Naive thymus-derived CD4-positive, alpha-beta T cell (primary cell): ENCODE data around the gene KDELR3. TPM values are rescaled to one million over a fixed set of nuclear protein-coding genes. Genes with fewer than 3 reads are reported as not detected.

Experiments
- ATAC-seq: fragments of 150-1000 bp; cut with Tn5 transposase; 2 replicates; pipeline ENCODE4 v1.10.0; 2021; ENCODE audit warnings: mild to moderate bottlenecking, moderate library complexity
- CTCF ChIA-PET: fragments of 350-600 bp; sonication (Branson Sonifier 250); formaldehyde crosslinking; loops from one replicate; lab custom pipeline; 2021; ENCODE audit warnings: antibody characterized with exemption; lab: Charles Lee
- POLR2A ChIA-PET: fragments of 350-600 bp; sonication (Branson Sonifier 250); formaldehyde crosslinking; loops from one replicate; lab custom pipeline; 2021; ENCODE audit warnings: antibody characterized with exemption, inconsistent platforms; lab: Charles Lee
- DNase-seq, 9 donors: peaks; one replicate each; pipeline versions ENCODE4 v3.0.0 to v3.0.0-alpha.2; 2020 to 2022; ENCODE audit warnings: mixed read lengths in 1 of 9
- H3K27ac ChIP-seq: one replicate; pipeline ENCODE4 v1.7.0; 2013; ENCODE audit warnings: mild to moderate bottlenecking, low read depth, low read length, moderate library complexity
- H3K27me3 ChIP-seq, 2 donors: one replicate each; pipeline ENCODE4 v1.7.0; 2013; ENCODE audit warnings: low read length in 2 of 2, mild to moderate bottlenecking in 2 of 2, moderate library complexity in 2 of 2; ENCODE audit not compliant: control insufficient read depth in 2 of 2, insufficient read depth in 2 of 2
- H3K36me3 ChIP-seq, 3 experiments: 1 replicate in 2 of 3; 2 replicates in 1 of 3; pipeline ENCODE4 v1.7.0; 2013; ENCODE audit warnings: low read length in 3 of 3, mild to moderate bottlenecking in 3 of 3, moderate library complexity in 1 of 3; ENCODE audit not compliant: insufficient read depth in 3 of 3, control insufficient read depth in 2 of 3
- H3K4me1 ChIP-seq, 2 donors: one replicate each; pipeline ENCODE4 v1.7.0; 2013; ENCODE audit warnings: low read length in 2 of 2, mild to moderate bottlenecking in 2 of 2, moderate library complexity in 1 of 2; ENCODE audit not compliant: control insufficient read depth in 2 of 2, insufficient read depth in 2 of 2
- H3K4me3 ChIP-seq: 2 replicates; pipeline ENCODE4 v1.7.0; 2013; ENCODE audit warnings: mild to moderate bottlenecking, low read length
- H3K9me3 ChIP-seq, 3 experiments: 1 replicate in 2 of 3; 2 replicates in 1 of 3; pipeline ENCODE4 v1.7.0; 2013; ENCODE audit warnings: low read length in 3 of 3; ENCODE audit not compliant: control insufficient read depth in 2 of 3
- H3K27ac Mint-ChIP-seq, 9 donors: one replicate each; pipeline ENCODE4 v1.8.0; 2020 to 2022; ENCODE audit warnings: mixed read lengths in 9 of 9, mild to moderate bottlenecking in 8 of 9, moderate library complexity in 5 of 9, inconsistent platforms in 2 of 9
- H3K27me3 Mint-ChIP-seq, 5 donors: one replicate each; pipeline ENCODE4 v1.8.0; 2021 to 2022; ENCODE audit warnings: mixed read lengths in 5 of 5, mild to moderate bottlenecking in 1 of 5
- H3K36me3 Mint-ChIP-seq, 5 donors: one replicate each; pipeline ENCODE4 v1.8.0; 2020 to 2022; ENCODE audit warnings: mixed read lengths in 5 of 5, mild to moderate bottlenecking in 3 of 5, inconsistent platforms in 1 of 5
- H3K4me1 Mint-ChIP-seq, 7 donors: one replicate each; pipeline ENCODE4 v1.8.0; 2020 to 2022; ENCODE audit warnings: mixed read lengths in 7 of 7, mild to moderate bottlenecking in 3 of 7, inconsistent platforms in 1 of 7
- H3K4me3 Mint-ChIP-seq, 10 donors: one replicate each; pipeline ENCODE4 v1.8.0; 2020 to 2022; ENCODE audit warnings: mild to moderate bottlenecking in 10 of 10, mixed read lengths in 10 of 10, moderate library complexity in 6 of 10, inconsistent platforms in 2 of 10
- H3K9me3 Mint-ChIP-seq, 11 donors: one replicate each; pipeline ENCODE4 v1.8.0; 2020 to 2022; ENCODE audit warnings: mixed read lengths in 11 of 11, mild to moderate bottlenecking in 4 of 11, inconsistent platforms in 1 of 11, moderate library complexity in 1 of 11
- intact Hi-C, 2 donors: fragments of 100-400 bp; cut with micrococcal nuclease; formaldehyde crosslinking; loops; one replicate each; pipeline ENCODE4 v1.15.1; 2023
- polyA plus RNA-seq, 2 donors: library from polyadenylated mRNA; unstranded; fragments of 300-500 nt; fragmentation: Illumina TruSeq; gene quantifications; one replicate each; pipeline ENCODE4 v1.2.3, GENCODE V29; 2021
- total RNA-seq, 6 experiments: library from RNA in 5 of 6; stranded (reverse) in 5 of 6; gene quantifications; 1 replicate in 5 of 6; 2 replicates in 1 of 6; pipeline ENCODE4 v1.2.3 and lab custom pipeline; 2021 to 2026

Gene KDELR3
- total and polyA plus RNA-seq, 7 experiments from 2014 or later: 0.80 TPM; not detected in 6

- intact Hi-C loops: no loop called here
- POLR2A ChIA-PET: no interaction called here
- Histone ChIP-seq H3K4me1 (no peaks in the 10 kb centered on the region), H3K9me3 (no peaks in the 10 kb centered on the region), H3K36me3 (no peaks in the 10 kb centered on the region), H3K27me3 (no peaks in the 10 kb centered on the region), H3K4me3 (no peak overlapping the region), H3K27ac (no peak overlapping the region)
- H3K4me1 Mint-ChIP-seq: no peaks in the 10 kb centered on the region
- no peaks in the 10 kb centered on the region for H3K9me3 Mint-ChIP-seq
- CTCF ChIA-PET: no interaction called here
- ATAC-seq: no peak
- no peak overlapping the region for H3K27ac Mint-ChIP-seq
- no peak overlapping the region for H3K4me3 Mint-ChIP-seq
- DNase-seq: no peak
- H3K27me3 Mint-ChIP-seq: peaks cover 0 to 4% (median 0%) of the 10 kb centered on the region in 5 donors
- H3K36me3 Mint-ChIP-seq: no peaks in the 10 kb centered on the region
Observed at GRCh38 chr22:38436629-38437395, 31.1 kb upstream of the KDELR3 start.

- Mint-ChIP-seq H3K4me3 (no peak overlapping the region), H3K36me3 (no peaks in the 10 kb centered on the region), H3K27me3 (peaks cover 0 to 5% (median 0%) of the 10 kb centered on the region in 5 donors), H3K27ac (no peak overlapping the region), H3K4me1 (no peaks in the 10 kb centered on the region), H3K9me3 (no peaks in the 10 kb centered on the region)
- H3K4me1 ChIP-seq: no peaks in the 10 kb centered on the region
- ATAC-seq: no peak
- ChIA-PET CTCF (no interaction called here), POLR2A (no interaction called here)
- no peaks in the 10 kb centered on the region for H3K27me3 ChIP-seq
- H3K36me3 ChIP-seq: no peaks in the 10 kb centered on the region
- no peaks in the 10 kb centered on the region for H3K9me3 ChIP-seq
- no peak overlapping the region for H3K27ac ChIP-seq
- intact Hi-C loops: no loop called here
- H3K4me3 ChIP-seq: no peak overlapping the region
- no peak for DNase-seq
Observed at GRCh38 chr22:38437416-38437815, 30.5 kb upstream of the KDELR3 start.

GRCh38 chr22:38440747-38441350, 27.0 kb upstream of the KDELR3 start:
- Histone ChIP-seq H3K27ac (no peak overlapping the region), H3K4me3 (no peak overlapping the region), H3K36me3 (no peaks in the 10 kb centered on the region), H3K4me1 (no peaks in the 10 kb centered on the region), H3K9me3 (no peaks in the 10 kb centered on the region), H3K27me3 (no peaks in the 10 kb centered on the region)
- no peak for ATAC-seq
- DNase-seq: no peak
- Mint-ChIP-seq H3K27me3 (peaks cover 0 to 12% (median 4%) of the 10 kb centered on the region in 5 donors), H3K4me1 (no peaks in the 10 kb centered on the region), H3K4me3 (no peak overlapping the region), H3K9me3 (peaks cover 0 to 3% (median 0%) of the 10 kb centered on the region in 11 donors), H3K27ac (no peak overlapping the region), H3K36me3 (no peaks in the 10 kb centered on the region)
- intact Hi-C loops: no loop called here
- CTCF ChIA-PET: no interaction called here
- POLR2A ChIA-PET: no interaction called here

DNA sequence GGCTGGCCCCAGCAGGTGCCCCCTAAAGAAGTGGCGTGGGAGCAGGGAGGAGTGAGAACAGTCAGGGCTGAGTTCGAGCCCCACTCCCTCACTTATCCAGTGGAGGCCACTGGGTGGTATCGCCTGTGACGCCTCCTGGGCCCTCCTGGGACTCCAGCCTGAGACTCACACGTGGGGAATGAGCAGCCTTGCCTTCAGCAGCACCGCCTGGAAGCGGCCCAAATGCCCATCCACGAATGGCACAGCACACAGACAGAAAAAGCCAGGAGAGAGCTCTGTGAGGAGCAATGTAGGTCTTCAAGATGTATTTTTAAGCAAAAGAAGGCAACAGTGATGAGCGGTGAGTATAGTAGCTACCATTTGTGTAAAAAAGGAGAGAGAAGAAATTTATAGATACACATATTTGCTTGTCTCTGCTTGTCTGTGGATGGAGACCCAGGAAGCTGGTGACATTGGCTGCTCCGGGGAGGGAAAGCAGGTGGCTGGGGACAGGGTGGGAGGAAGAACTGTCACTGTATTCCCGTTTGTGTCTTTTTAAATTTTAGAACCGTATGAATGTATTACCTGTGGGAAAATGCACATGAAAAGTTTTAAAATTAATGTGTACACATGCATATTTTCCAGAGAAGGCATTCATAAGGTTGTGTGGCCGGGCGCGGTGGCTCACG, 26.1 kb upstream of the KDELR3 start:
- no peak overlapping the region for H3K4me3 ChIP-seq
- no peaks in the 10 kb centered on the region for H3K27me3 ChIP-seq
- H3K4me3 Mint-ChIP-seq: no peak overlapping the region
- no peak overlapping the region for H3K27ac ChIP-seq
- peak overlapping the region in 1 of 9 donors; percentile 70 for H3K27ac Mint-ChIP-seq
- CTCF ChIA-PET: no interaction called here
- H3K36me3 Mint-ChIP-seq: no peaks in the 10 kb centered on the region
- H3K36me3 ChIP-seq: no peaks in the 10 kb centered on the region
- H3K9me3 ChIP-seq: no peaks in the 10 kb centered on the region
- POLR2A ChIA-PET: no interaction called here
- intact Hi-C loops: no loop called here
- ATAC-seq: no peak
- peaks cover 0 to 12% (median 4%) of the 10 kb centered on the region in 5 donors for H3K27me3 Mint-ChIP-seq
- no peaks in the 10 kb centered on the region for H3K4me1 Mint-ChIP-seq
- peaks cover 0 to 3% (median 0%) of the 10 kb centered on the region in 11 donors for H3K9me3 Mint-ChIP-seq
- H3K4me1 ChIP-seq: no peaks in the 10 kb centered on the region
- no peak for DNase-seq

DNA sequence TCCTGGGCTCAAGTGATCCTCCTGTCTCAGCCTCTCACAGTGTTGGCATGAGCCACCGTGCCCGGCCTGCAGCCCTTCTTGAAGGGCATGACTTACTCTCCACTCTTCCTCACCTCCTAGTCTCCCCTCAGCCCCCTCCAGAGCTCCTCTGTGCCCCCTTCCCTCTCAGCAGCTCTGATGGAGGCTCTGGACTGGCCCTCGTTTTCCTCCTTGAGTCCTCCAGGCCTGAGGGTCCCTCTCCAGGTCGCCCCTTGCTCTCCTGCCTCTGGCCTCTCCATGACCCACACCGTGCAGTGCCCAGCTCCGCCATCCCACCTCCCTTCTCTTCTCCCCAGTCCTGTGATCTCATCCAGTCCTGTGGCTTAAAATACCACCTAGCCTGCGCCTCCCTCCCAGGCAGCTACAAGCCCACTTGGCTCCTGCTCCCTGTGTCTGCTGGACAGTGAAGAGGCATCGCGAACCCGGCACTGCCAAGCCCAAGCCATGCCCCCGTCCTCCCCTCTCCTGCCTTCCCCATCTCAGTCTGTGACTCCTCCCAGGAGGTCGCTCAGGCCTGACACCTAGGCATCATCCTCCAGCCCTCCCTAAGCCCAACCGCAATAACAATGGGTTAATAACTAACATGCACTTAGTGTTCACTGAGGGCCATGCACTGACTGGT, 24.8 kb upstream of the KDELR3 start:
- intact Hi-C loops: no loop called here
- Mint-ChIP-seq H3K4me1 (no peaks in the 10 kb centered on the region), H3K36me3 (no peaks in the 10 kb centered on the region), H3K4me3 (no peak overlapping the region), H3K27me3 (peaks cover 0 to 12% (median 4%) of the 10 kb centered on the region in 5 donors), H3K27ac (peak overlapping the region in 2 of 9 donors; percentile 20 to 23), H3K9me3 (peaks cover 0 to 3% (median 0%) of the 10 kb centered on the region in 11 donors)
- no peaks in the 10 kb centered on the region for H3K27me3 ChIP-seq
- ChIA-PET CTCF (no interaction called here), POLR2A (no interaction called here)
- no peak for ATAC-seq
- no peaks in the 10 kb centered on the region for H3K4me1 ChIP-seq
- no peak overlapping the region for H3K4me3 ChIP-seq
- DNase-seq: no peak
- H3K9me3 ChIP-seq: no peaks in the 10 kb centered on the region
- no peaks in the 10 kb centered on the region for H3K36me3 ChIP-seq
- no peak overlapping the region for H3K27ac ChIP-seq

DNA sequence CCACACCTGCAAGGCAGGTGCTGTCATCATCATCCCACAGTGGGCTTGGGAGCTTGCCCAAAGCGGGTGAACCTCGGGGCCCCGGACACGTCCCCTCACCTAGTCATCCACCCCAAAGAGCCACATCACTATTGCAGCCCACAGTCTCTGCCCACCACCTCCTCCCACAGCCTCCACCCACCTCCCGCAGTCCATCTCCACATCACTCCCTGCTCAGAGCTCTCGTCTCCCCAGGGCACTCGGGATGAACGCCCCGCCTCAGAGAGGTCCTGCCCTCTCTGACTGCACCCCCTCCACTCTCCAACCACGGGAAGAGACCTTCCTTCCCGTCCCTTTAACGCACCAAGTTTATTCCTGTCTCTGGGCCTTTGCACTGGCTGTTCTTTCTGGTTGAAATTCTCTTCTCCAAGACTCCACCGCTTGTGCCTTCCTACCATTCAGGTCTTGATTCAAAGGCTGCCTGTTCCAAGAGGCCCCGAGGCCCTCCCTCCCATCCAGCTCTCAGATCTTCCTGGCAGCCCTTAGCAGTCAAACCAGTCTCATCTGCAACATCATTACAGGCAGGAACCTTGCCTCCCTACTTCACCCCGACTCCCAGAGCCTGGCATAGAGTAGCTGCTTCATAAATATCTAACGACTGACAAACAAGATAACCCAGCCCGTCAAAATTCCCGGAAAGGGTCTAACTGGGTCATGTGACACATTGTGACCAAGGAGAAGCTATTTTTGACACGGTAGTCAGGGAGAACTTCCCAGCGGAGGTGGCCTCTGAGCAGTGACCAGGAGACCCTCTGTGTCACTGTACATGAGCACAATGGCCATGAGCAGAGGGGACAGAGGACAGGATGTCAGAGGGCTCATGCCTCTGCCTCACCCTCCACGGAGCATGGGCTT, 24.0 kb upstream of the KDELR3 start:
- no peaks in the 10 kb centered on the region for H3K36me3 ChIP-seq
- Mint-ChIP-seq H3K4me1 (no peaks in the 10 kb centered on the region), H3K9me3 (peaks cover 0 to 3% (median 0%) of the 10 kb centered on the region in 11 donors), H3K27ac (peak overlapping the region in 1 of 9 donors; percentile 20), H3K36me3 (no peaks in the 10 kb centered on the region), H3K27me3 (peaks cover 0 to 12% (median 4%) of the 10 kb centered on the region in 5 donors), H3K4me3 (no peak overlapping the region)
- ChIA-PET POLR2A (no interaction called here), CTCF (no interaction called here)
- H3K9me3 ChIP-seq: no peaks in the 10 kb centered on the region
- intact Hi-C loops: no loop called here
- no peaks in the 10 kb centered on the region for H3K4me1 ChIP-seq
- ATAC-seq (no peak), DNase-seq (no peak)
- H3K27me3 ChIP-seq: no peaks in the 10 kb centered on the region
- no peak overlapping the region for H3K4me3 ChIP-seq
- no peak overlapping the region for H3K27ac ChIP-seq
